Fibroblast of skin of left biceps (primary cell): Measurements from ENCODE around the gene STX11.

Source experiments
- DNase-seq, 2 experiments: peaks; one replicate each; pipeline ENCODE4 v3.0.0-alpha.2; 2013; ENCODE audit warnings: low read depth in 2 of 2

STX11 gene

DNA sequence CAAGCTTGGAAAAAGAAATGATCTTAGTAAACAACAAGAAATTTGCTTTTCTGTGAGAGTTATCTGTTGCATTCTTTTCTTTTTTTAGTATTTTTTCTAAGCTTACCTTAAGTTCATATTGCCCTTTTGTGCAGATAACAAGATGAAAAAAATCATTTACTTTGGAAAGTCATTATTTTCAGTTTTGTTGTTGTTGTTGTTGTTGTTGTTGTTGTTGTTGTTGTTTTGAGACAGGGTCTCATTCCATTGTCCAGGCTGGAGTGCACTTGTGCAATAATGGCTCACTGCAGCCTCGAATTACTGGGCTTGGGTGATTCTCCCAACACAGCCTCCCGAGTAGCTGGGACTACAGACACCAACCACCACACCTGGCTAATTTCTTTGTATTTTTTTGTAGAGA lies 8.8 kb upstream of the STX11 start:
- no peak for DNase-seq

- no peak for DNase-seq
Measured at GRCh38 chr6:144143106-144143505, 7.2 kb upstream of the STX11 start.

DNA sequence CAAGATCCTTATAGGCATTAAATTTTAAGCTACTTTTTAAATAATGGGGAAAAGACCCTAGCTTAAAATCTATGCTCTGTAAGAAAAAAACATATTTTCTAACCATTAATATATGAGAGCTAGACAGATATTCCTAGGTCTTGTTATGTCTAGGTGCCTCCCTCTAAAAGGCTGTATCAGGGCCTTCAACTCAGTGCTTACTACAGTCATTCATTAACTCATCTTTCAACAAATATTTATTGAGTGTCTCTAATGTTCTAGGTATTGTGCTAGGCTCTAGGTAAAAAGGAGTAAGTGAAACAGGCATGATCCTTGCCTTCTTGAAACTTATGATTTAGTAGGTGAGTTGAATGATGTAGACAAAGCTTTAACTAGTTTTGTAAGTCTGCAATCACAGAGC lies 6.4 kb upstream of the STX11 start:
- no peak for DNase-seq

GRCh38 chr6:144144996-144145395 lies 5.3 kb upstream of the STX11 start:
- DNase-seq: no peak

DNA sequence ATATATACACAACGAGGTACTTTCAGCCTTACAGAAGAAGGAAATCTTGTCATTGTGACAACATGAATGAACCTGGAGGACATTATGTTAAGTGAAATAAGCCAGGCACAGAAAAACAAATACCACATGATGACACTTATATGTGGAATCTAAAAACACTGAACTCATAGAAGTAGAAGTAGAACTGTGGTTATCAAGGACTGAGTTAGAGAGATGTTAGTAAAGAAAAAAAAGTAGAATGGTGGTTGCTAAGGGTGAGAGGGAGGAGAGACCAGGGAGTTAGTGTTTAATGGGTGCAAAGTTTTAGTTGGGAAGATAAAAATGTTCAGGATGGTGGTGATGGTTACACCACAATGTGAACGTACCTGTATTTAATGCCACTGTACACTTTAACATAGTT lies 4.8 kb upstream of the STX11 start:
- DNase-seq: no peak

DNA sequence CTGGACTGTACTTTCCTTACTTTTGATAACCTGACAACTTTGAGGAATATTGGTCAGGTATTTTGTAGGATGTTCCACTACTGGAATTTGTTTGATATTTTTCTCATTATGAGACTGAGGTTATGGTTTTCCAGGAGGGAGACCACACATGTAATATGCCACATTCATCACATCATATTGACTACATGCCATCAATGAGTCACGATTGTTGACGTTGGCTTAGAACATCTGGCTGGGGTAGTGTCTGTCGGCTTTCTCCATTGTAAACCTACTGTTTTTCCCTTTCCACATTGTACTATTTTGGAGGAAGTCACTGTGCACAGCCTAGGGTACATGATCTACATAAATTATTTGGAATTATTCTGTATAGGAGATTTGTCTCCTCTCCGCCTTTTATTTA lies 1.4 kb upstream of the STX11 start:
- DNase-seq: no peak

- DNase-seq: no peak
Measured at GRCh38 chr6:144149558-144149893, 791 bp upstream of the STX11 start.

DNA sequence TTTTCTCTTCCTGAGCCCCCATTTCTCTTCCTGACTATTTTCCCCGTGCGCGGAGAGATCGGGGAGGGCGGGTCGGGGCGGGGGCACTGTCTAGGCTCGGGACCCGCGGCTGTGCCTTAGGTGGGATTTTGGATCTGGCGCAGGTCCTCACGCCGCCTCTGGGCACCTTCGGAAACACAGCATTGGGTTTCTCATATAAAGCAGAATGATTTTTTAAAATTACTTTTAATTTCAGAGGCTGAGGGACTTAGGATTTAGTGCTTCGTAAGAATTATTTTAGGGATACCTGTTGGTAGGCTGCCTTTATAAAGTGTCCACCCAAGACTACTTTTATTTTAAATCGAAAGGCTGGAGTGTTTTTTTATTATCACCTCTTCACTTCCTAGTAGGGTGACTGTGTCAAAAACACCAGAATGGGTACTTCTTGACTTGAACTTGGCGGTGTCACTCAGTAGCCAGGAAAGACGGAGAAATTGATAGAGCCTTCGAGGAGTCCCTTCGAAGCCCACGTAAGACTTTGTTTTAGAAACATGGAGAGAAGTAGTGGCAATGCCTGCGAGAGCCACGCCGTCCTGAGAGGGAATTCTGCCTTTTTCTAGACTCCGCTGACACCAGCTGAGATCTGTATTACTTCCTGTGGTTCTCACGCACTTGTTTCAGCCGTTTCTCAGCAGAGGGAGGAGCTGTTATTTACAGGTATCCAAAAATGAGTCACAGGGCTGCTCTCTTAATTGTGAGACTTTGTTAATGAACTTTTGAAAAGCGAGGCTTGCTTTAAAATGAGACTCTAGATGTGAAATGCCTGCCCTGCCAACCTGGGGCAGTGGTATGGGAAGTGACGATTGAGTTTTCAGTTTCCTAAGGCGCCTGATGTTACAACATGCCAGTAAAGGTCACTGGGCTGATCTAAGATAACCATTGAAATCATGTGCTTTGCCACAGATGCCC lies 667 bp downstream of the STX11 start:
- no peak for DNase-seq

- no peak for DNase-seq
Measured at GRCh38 chr6:144152334-144152900, 2.1 kb downstream of the STX11 start.

DNA sequence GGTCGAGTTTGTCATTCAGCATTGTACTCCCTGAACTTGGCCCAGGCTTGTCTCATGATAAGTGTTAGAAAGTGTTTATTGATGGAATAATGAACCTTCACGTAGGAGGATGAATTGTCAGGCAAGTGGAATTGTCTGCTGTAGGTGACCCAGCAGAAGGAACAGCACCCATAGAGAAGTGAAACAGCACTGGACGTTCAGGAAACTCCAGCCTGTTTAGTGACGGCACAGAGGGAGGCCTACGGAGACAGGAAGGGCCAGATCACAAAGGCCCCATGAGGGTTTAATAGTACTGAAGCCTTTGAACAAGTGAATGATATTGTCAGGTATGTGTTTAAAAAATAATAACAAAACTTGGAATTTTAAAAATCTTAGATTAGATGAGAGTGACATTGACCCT lies 2.9 kb downstream of the STX11 start:
- no peak for DNase-seq

DNA sequence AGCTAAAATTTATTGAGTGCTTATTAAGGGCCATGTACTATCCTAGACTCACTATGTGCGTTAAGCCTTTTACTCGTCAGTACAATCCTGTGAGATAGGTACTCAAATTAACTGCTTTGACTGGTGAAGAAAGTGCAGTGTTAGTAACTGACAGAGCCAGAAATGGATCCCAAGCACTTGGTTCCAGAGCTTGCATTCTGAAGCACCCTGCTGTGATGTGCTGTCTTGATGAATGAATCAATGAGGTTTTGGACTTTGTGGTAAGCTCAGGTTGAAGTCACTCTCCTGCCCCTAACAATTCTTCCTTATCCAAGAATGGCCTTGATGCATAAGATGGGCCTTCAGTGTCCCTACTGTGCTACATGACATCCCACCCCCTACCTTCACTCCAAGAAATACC lies 3.7 kb downstream of the STX11 start:
- DNase-seq: no peak

GRCh38 chr6:144155529-144155928 lies 5.2 kb downstream of the STX11 start:
- no peak for DNase-seq

DNA sequence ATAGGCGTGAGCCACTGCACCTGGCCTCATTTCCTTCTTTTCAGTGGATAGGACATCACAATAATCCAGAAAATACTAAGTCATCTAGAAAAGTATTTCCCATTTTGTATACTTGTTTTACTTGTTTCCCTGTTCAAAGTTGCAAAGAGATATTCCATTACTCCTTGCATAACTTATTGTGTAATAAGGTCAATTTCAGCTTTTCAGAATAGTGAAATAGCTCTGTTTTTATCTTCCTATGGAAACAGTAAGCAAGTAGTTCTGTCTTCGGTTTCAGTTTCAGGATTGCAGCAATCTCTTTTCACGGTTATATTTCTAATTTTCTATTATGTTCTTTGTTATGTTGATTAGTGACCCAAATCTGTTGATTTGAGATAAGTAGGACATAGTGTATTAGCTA lies 6.0 kb downstream of the STX11 start:
- DNase-seq: no peak

DNA sequence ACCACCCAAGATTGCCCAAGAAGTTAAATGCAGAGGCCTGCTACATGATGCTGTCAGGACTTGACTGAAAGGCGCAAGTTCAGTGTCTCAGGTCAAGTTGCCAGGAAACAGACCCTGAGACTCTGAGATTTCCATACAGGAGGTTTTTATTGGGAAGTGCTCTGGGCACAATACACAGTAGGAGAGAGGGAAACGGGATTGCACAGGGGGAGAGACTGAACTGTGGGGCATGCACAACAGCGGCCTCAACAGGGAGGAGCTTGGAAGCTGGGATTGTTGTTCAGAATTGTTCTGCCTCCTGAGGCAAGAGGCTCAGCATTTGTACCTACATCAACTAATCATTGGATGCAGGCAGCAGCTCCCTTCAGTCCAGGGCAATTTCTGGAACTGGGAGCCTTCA lies 6.7 kb downstream of the STX11 start:
- no peak for DNase-seq

GRCh38 chr6:144158133-144158532 lies 7.8 kb downstream of the STX11 start:
- DNase-seq: peak; percentile 94 to 95

- DNase-seq: no peak
Measured at GRCh38 chr6:144159223-144159622, 8.9 kb downstream of the STX11 start.

GRCh38 chr6:144159742-144160141 lies 9.4 kb downstream of the STX11 start:
- DNase-seq: no peak

- DNase-seq: no peak
Measured at GRCh38 chr6:144160431-144161005, 10.2 kb downstream of the STX11 start.

GRCh38 chr6:144161975-144162374 lies 11.7 kb downstream of the STX11 start:
- no peak for DNase-seq

- DNase-seq: no peak
Measured at GRCh38 chr6:144162977-144163376, 12.7 kb downstream of the STX11 start.

- DNase-seq: no peak
Measured at GRCh38 chr6:144165784-144166183, 15.5 kb downstream of the STX11 start.

DNA sequence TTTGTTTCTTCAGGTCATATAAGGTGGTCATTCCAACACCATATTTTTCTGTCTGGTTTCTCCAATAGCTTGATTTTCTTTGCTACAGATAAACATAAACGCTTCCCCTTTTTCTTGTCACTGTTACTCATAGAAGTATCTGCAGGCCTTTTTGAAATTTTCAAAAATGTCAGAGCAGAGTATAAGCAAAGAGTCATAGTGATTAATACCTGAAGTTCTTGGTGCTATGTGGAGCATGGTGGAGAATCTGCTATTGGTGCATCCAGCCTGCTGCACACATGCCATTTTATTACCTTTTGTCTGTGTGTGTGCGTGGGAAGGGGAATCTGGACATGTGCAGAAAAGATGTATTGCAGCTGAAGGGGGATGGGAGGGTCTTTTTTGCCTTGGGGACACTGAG lies 19.7 kb downstream of the STX11 start:
- no peak for DNase-seq

DNA sequence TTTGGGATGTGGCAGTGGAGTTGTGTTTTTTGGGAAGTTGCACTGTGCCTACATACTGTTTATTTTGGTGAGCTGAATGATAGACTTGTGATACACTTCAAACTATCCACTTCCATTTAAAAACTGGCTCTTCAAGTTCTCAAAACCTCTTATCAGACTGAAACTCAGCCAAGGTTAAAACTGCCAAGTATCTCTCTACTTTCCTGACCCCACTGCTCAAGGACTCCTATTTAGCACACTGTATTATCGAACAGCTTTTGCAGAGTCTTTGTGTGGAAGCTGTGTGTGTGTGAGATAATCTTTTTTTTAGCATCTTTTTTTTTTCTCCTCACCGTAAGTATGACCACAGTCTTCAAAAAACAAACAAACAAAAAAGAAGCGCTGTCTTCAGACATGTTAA lies 21.1 kb downstream of the STX11 start:
- DNase-seq: no peak
